ENCODE data around the gene NOP14. TPM values are rescaled to one million over a fixed set of nuclear protein-coding genes. Genes with fewer than 3 reads are reported as not detected.

The NOP14 gene
- total RNA-seq, 1 donor from 2014 or later = 28.5 TPM

Other genes with a start within 250 kb of the NOP14 start
- 23.8 to 25.9 TPM (median 25.0 TPM) in 3 replicates for gene TNIP2, start 207.1 kb downstream of the NOP14 start, total RNA-seq
- 72.9 to 79.0 TPM (median 76.7 TPM) in 3 replicates for gene SH3BP2, start 170.3 kb downstream of the NOP14 start, total RNA-seq
- 277 to 297 TPM (median 287 TPM) in 3 replicates for gene ADD1, start 119.6 kb downstream of the NOP14 start, total RNA-seq
- 16.2 to 18.4 TPM (median 18.3 TPM) in 3 replicates for gene GRK4, start 165 bp upstream of the NOP14 start, total RNA-seq
- not detected in 3 replicates for gene HTT-AS, start 111.1 kb upstream of the NOP14 start, total RNA-seq
- gene HTT, start 111.3 kb upstream of the NOP14 start, total RNA-seq = 69.1 to 73.6 TPM (median 70.4 TPM) in 3 replicates

Measured in mesothelial cell of epicardium (in vitro differentiated cells).